RWPE1 (cell line): Measurements from ENCODE around the gene MYH14.

Source experiments
- CTCF ChIA-PET: fragments of 350-600 bp; sonication (Branson Sonifier 250); formaldehyde crosslinking; extraction: SDS; loops from one replicate; lab custom pipeline; 2021; lab: Yijun Ruan, JAX
- POLR2A ChIA-PET: fragments of 400-600 bp; formaldehyde crosslinking; extraction: SDS; loops from one replicate; lab custom pipeline; 2020; ENCODE audit warnings: antibody characterized with exemption; ENCODE audit not compliant: low non-redundant PET; lab: Yijun Ruan, JAX
- DNase-seq: peaks from one replicate; pipeline ENCODE4 v3.0.0; 2012; ENCODE audit warnings: low spot score
- H3K27ac ChIP-seq: fragments of 450-650 bp; 2 replicates; pipeline ENCODE4 v1.5.1; 2017
- CTCF ChIP-seq: fragments of 450-650 bp; conservative IDR thresholded peaks from 2 replicates; pipeline ENCODE4 v1.5.1; 2017; ENCODE audit warnings: low read depth, mild to moderate bottlenecking

MYH14 gene

DNA sequence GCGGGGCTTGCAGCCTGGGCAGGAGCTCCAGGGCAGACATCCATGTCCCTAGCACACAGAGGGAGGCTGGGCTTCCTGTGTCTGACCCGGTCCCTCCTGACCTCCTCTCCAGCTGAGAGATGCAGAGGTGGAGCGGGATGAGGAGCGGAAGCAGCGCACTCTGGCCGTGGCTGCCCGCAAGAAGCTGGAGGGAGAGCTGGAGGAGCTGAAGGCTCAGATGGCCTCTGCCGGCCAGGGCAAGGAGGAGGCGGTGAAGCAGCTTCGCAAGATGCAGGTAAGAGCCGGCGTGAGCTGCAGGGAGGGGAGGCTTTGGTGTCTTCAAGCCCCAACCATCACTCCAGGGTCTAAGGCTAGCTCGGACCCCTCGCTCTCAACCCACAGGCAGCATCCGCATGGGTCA lies 87.4 kb downstream of the MYH14 start:
- no peak for DNase-seq
- no peak for TF ChIP-seq CTCF
- ChIA-PET CTCF (interaction anchor here (0.7 kb wide), 1 partner anchor 41 kb away, joined by 3 read pairs; no protein-coding TSS in a partner anchor), POLR2A (no interaction called here)
- H3K27ac ChIP-seq, result no peak overlapping the region

DNA sequence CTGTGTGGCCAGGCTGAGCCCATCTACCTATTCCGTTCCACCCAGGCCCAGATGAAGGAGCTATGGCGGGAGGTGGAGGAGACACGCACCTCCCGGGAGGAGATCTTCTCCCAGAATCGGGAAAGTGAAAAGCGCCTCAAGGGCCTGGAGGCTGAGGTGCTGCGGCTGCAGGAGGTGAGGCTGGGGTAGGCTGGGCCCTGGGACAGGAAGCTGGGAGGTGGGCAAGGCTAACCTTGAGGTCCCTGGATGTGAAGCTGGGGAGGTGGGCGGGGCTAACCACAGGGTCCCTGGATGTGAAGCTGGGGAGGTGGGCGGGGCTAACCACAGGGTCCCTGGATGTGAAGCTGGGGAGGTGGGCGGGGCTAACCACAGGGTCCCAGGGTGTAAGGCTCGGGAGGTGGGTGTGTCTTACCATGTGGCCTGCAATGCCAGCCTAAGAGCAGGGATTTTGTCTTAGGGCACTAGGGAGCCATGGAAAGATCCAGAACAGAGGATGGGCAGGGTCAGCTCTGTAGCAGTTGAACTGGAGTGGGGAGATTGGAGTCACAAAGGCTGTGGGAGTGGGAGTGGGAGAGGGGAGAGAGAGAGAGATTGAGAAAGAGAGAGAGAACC lies 88.9 kb downstream of the MYH14 start:
- no peak for DNase-seq
- no peak for TF ChIP-seq CTCF
- POLR2A ChIA-PET, result no interaction called here
- CTCF ChIA-PET, result interaction anchor here (0.6 kb wide), 1 partner anchor 150 kb away, joined by 3 read pairs; no protein-coding TSS in a partner anchor
- no peak overlapping the region for H3K27ac ChIP-seq

GRCh38 chr19:50293263-50294004 lies 90.0 kb downstream of the MYH14 start:
- no peak overlapping the region for H3K27ac ChIP-seq
- no peak for DNase-seq
- ChIA-PET CTCF (no interaction called here), POLR2A (no interaction called here)
- TF ChIP-seq CTCF, result no peak

- POLR2A ChIA-PET, result no interaction called here
- no peak for TF ChIP-seq CTCF
- H3K27ac ChIP-seq, result no peak overlapping the region
- DNase-seq, result no peak
- CTCF ChIA-PET, result no interaction called here
Measured at GRCh38 chr19:50300051-50300450, 96.6 kb downstream of the MYH14 start.

- CTCF ChIA-PET, result interaction anchor here (0.5 kb wide), 1 partner anchor 21 kb away, joined by 3 read pairs; no protein-coding TSS in a partner anchor
- DNase-seq, result peak; percentile 79
- 0 out of 2 replicates have a peak overlapping the region, but pooled peaks have one; percentile 14 for H3K27ac ChIP-seq
- no peak for TF ChIP-seq CTCF
- POLR2A ChIA-PET, result no interaction called here
Measured at GRCh38 chr19:50300814-50301606, 97.6 kb downstream of the MYH14 start.

DNA sequence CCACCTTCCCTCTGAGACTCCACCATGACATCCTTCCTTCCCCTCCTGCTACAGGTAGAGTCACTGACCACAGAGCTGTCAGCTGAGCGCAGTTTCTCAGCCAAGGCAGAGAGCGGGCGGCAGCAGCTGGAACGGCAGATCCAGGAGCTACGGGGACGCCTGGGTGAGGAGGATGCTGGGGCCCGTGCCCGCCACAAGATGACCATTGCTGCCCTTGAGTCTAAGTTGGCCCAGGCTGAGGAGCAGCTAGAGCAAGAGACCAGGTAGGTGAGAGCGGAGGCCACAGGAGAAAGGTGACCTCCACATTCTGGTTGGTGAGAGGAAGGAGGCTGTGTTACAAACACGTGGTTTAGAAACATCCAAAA lies 98.2 kb downstream of the MYH14 start:
- no peak for TF ChIP-seq CTCF
- CTCF ChIA-PET, result no interaction called here
- DNase-seq, result no peak
- POLR2A ChIA-PET, result no interaction called here
- H3K27ac ChIP-seq, result no peak overlapping the region
